EH (cell line): ENCODE measurements around the gene XPR1.

Experiments used
- DNase-seq: peaks from one replicate; pipeline ENCODE4 v3.0.0-alpha.2; 2015; ENCODE audit warnings: low read depth

The XPR1 gene

GRCh38 chr1:180841415-180841814 is 209.6 kb downstream of the XPR1 start:
- DNase-seq = peak; percentile 14

GRCh38 chr1:180842052-180842451 is 210.2 kb downstream of the XPR1 start:
- DNase-seq = peak; percentile 83

GRCh38 chr1:180842491-180843275 is 210.9 kb downstream of the XPR1 start:
- DNase-seq = peak; percentile 60

- DNase-seq = no peak
These were observed 213.5 kb downstream of the XPR1 start for GRCh38 chr1:180845352-180845751.

GRCh38 chr1:180848191-180848590 is 216.4 kb downstream of the XPR1 start:
- DNase-seq = no peak

GRCh38 chr1:180849031-180849775 is 217.4 kb downstream of the XPR1 start:
- DNase-seq = no peak

GRCh38 chr1:180851995-180852887 is 220.4 kb downstream of the XPR1 start:
- DNase-seq = no peak

- peak; percentile 31 for DNase-seq
These were observed 222.2 kb downstream of the XPR1 start for GRCh38 chr1:180854001-180854400.

- DNase-seq = no peak
These were observed 222.6 kb downstream of the XPR1 start for GRCh38 chr1:180854456-180854855.

GRCh38 chr1:180857947-180858725 is 226.3 kb downstream of the XPR1 start:
- peak; percentile 74 for DNase-seq

GRCh38 chr1:180859306-180859705 is 227.5 kb downstream of the XPR1 start:
- no peak for DNase-seq

- DNase-seq = no peak
These were observed 228.7 kb downstream of the XPR1 start for GRCh38 chr1:180860535-180860934.

GRCh38 chr1:180862305-180862704 is 230.5 kb downstream of the XPR1 start:
- no peak for DNase-seq

- peak; percentile 75 for DNase-seq
These were observed 231.4 kb downstream of the XPR1 start for GRCh38 chr1:180863158-180863775.

- peak; percentile 62 for DNase-seq
These were observed 250.1 kb downstream of the XPR1 start for GRCh38 chr1:180881806-180882509.

GRCh38 chr1:180884588-180885300 is 252.9 kb downstream of the XPR1 start:
- DNase-seq = no peak

- no peak for DNase-seq
These were observed 254.5 kb downstream of the XPR1 start for GRCh38 chr1:180886338-180886737.

GRCh38 chr1:180887841-180888240 is 256.0 kb downstream of the XPR1 start:
- DNase-seq = no peak

- DNase-seq = no peak
These were observed 257.0 kb downstream of the XPR1 start for GRCh38 chr1:180888870-180889269.

GRCh38 chr1:180889325-180889724 is 257.5 kb downstream of the XPR1 start:
- DNase-seq = no peak
